GM19467 (cell line): ENCODE results near the gene NVL.
A peak's percentile ranks its signal among the peaks of the same experiment; 100 is the strongest.

Experiments
- ATAC-seq: cut with Tn5 transposase; IDR thresholded peaks from one replicate; pipeline ENCODE4 v1.9.1; 2021; ENCODE audit warnings: mild to moderate bottlenecking, moderate library complexity; ENCODE audit not compliant: unreplicated experiment

Gene NVL

DNA sequence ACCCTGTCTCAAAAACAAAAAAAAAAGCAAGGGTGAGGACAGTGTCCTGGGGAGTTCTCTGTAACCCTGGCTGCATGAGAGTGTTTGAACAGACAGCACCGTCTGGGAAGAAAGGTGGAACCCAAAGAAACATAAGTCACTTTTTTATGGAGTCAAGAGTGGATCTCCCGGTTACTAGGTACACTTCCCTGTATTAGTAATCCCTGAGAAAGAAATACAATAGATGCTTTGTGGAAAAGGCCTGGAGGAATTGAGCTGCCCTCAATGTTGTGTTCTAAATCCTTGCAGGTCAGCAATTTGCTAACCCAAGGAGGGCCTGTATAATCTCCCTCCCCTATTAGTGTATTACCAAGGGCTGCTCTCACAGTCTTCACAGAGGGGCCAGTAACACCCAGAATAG lies 130.3 kb downstream of the NVL start:
- ATAC-seq = no peak

GRCh38 chr1:224198572-224198971 lies 131.4 kb downstream of the NVL start:
- ATAC-seq = no peak

DNA sequence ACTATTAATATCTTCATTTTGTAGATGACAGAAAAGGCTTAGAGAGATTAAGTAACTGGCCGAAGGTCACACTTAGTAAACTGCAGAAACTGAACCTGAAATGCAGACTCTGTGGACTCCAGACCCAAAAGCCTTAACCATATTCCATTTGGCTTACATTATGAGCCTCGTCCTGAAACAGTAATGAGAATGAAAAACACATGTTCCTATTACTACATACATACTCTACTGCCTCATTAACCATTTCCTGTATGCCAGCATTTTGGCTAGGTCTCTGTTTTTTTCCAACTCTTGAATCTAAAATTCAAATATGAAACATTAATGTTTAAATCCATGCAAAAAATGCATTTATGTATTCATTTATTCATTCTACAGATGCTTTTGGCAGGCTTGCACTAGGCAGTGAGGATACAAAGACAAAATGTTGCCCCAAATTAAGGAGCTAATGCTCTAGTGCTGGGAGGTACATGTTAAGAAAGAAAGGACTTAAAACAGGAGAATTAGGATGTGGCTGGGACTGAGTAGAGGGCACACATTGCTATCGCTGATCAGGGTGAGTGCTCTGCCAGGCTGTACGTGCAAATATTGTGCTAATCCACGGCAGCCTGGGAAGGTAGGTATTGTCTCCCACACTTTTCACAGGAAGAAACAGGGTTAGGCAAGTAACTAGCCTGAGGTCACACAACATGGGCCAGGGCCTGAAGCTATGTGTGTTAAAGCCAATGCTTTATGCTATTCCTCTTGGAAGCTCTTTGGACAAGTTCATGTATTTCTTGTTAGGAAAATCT lies 133.0 kb downstream of the NVL start:
- no peak for ATAC-seq

DNA sequence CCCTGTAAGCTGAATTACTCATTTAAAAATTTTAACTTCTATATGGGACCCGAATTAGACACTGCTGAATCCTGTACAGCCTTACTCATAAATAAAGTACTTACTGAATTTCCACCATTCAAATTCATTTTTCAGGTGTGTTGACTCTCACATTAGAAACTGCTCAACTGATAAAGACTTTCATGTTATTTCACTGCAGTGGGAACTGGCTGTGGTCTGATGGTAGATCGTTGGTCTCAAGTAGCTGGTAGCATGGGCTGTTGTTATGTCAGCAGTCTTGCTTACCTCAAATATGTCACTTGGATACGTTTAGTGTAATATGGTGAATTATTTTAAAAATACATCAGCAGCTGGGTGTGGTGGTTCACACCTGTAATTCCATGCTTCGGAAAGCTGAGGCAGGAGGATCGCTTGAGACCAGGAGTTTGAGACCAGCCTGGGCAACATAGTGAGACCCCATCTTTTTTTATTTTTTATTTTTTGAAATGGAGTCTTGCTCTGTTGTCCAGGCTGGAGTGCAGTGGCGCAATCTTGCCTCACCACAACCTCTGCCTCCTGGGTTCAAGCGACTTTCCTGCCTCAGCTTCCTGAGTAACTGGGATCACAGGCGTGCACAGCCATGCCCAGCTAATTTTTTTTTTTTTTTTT lies 136.5 kb downstream of the NVL start:
- no peak for ATAC-seq

- no peak for ATAC-seq
Observed at GRCh38 chr1:224192082-224192788, 137.7 kb downstream of the NVL start.

DNA sequence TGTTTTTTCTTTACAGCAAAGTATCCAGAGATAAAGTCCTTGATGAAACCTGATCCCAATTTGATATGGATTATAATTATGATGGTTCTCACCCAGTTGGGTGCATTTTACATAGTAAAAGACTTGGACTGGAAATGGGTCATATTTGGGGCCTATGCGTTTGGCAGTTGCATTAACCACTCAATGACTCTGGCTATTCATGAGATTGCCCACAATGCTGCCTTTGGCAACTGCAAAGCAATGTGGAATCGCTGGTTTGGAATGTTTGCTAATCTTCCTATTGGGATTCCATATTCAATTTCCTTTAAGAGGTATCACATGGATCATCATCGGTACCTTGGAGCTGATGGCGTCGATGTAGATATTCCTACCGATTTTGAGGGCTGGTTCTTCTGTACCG lies 140.4 kb downstream of the NVL start:
- no peak for ATAC-seq

GRCh38 chr1:224188286-224188685 lies 141.7 kb downstream of the NVL start:
- ATAC-seq = no peak

DNA sequence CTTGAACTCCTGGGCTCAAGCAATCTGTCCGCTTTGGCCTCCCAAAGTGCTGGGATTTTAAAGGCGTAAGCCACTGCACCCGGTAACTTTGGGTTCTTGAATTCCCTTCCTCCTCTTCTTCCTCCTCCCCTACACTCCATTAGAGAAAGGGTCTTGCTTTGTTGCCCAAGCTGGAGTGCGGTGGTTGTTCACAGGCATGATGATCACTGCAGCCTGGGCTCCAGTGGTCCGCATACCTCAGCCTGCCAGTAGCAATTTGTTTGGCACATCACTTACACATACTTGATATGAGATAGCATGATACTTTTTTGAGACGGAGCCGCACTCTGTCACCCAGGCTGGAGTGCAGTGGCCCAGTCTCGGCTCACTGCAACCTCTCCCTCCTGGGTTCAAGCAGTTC lies 144.8 kb downstream of the NVL start:
- ATAC-seq = no peak

GRCh38 chr1:224183591-224184312 lies 146.2 kb downstream of the NVL start:
- ATAC-seq = peak; percentile 33

GRCh38 chr1:224182866-224183590 lies 146.9 kb downstream of the NVL start, which contains the start of gene DEGS1:
Gene DEGS1 (plus strand): TSS chr1:224183240. CDS start chr1:224183337, 97 bp downstream.
- peak; percentile 43 for ATAC-seq

GRCh38 chr1:224182057-224182865 lies 147.7 kb downstream of the NVL start:
- ATAC-seq = peak; percentile 38

GRCh38 chr1:224181453-224181810 lies 148.5 kb downstream of the NVL start:
- ATAC-seq = no peak

DNA sequence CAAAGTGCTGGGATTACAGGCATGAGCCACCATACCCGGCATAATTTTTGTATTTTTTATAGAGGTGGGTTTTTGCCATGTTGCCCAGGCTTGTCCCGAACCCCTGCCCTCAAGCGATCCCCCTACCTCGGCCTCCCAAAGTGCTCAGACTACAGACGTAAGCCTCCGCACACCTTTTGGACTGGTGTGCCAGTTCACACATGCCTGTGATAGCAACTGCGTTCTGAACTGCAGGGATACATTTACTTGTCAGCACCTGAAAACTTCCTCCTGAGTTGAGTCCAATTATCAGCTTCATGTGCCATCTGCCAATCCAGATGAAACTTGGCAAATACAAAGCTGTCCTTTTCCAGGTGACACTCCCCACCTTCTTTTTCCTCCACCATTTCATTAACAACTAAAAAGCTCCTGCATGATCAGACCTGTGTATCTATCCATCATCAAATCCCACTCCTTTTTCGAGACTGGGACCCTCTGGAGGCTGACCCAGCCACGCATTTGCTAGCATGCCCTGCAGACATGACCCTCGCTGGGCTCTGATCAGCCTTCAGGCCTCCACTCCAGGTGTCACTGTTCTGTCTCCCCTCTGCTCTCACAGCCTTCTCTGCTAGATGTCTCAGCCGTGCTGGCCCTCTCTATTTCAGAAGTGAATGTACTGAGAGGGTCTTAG lies 149.1 kb downstream of the NVL start:
- no peak for ATAC-seq

DNA sequence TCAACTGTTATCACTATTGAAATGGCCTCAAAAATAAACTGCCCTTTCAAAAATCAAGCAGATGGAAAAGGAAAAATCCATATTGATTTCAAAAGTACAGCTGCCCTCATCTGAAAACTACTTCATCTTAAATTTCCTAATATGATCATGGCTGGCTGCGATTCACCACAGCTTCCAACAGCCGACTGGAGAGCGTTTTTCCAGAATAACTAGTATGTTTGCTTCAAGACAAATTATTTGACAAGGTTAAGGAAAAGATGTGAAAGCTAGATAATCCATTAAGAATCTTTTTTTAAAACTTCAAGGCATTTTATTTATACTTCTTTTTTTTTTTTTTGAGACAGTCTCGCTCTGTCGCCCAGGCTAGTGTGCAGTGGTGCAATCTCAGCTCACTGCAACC lies 151.1 kb downstream of the NVL start:
- ATAC-seq = no peak

- no peak for ATAC-seq
Observed at GRCh38 chr1:224177356-224177999, 152.5 kb downstream of the NVL start.
